Colon (tissue), 2 donors: ENCODE measurements around the gene RAB11FIP3.
"Not testable (repeated sequence)": the region's sequence is repeated elsewhere in the genome, so short reads cannot be mapped to it uniquely, and the experiment has no call there.

ENCODE experiments used
- FAIRE-seq: peaks from 2 replicates; lab custom pipeline; 2012; peaks lifted over from hg19 to GRCh38; lab: Jason Lieb, UNC
- donor health status: control.
- donor health status: control.

Gene RAB11FIP3

GRCh38 chr16:391885-392335 lies 33.5 kb upstream of the RAB11FIP3 start:
- FAIRE-seq = no peak

GRCh38 chr16:392450-393030 lies 32.9 kb upstream of the RAB11FIP3 start:
- no peak for FAIRE-seq

- FAIRE-seq = no peak
These were observed 29.2 kb upstream of the RAB11FIP3 start for GRCh38 chr16:396199-396598.

GRCh38 chr16:396605-397004 lies 28.8 kb upstream of the RAB11FIP3 start:
- no peak for FAIRE-seq

- FAIRE-seq = no peak
These were observed 28.3 kb upstream of the RAB11FIP3 start, which contains the start of gene NME4 for GRCh38 chr16:397135-397661. Gene NME4 (plus strand): TSS chr16:397199. CDS start chr16:397223, 24 bp downstream.

GRCh38 chr16:397736-398332 lies 27.6 kb upstream of the RAB11FIP3 start:
- FAIRE-seq = no peak

GRCh38 chr16:398561-399339 lies 26.7 kb upstream of the RAB11FIP3 start:
- no peak for FAIRE-seq

- FAIRE-seq = no peak
These were observed 26.0 kb upstream of the RAB11FIP3 start for GRCh38 chr16:399340-400019.

GRCh38 chr16:400061-400591 lies 25.3 kb upstream of the RAB11FIP3 start:
- no peak for FAIRE-seq

- FAIRE-seq = no peak
These were observed 23.7 kb upstream of the RAB11FIP3 start, which contains the start of gene DECR2 for GRCh38 chr16:401468-402348. Gene DECR2 (plus strand): TSS chr16:401885. CDS start chr16:401964, 79 bp downstream.

- no peak for FAIRE-seq
These were observed 20.4 kb upstream of the RAB11FIP3 start for GRCh38 chr16:404971-405486.

- FAIRE-seq = no peak
These were observed 19.6 kb upstream of the RAB11FIP3 start for GRCh38 chr16:405548-406506.

GRCh38 chr16:407253-407652 lies 18.2 kb upstream of the RAB11FIP3 start:
- FAIRE-seq = no peak

- no peak for FAIRE-seq
These were observed 14.8 kb upstream of the RAB11FIP3 start for GRCh38 chr16:410516-411178.

GRCh38 chr16:411576-412265 lies 13.7 kb upstream of the RAB11FIP3 start:
- FAIRE-seq = no peak

- no peak for FAIRE-seq
These were observed 10.9 kb upstream of the RAB11FIP3 start for GRCh38 chr16:414395-415169.

- FAIRE-seq = not testable (repeated sequence)
These were observed 10.3 kb upstream of the RAB11FIP3 start for GRCh38 chr16:415170-415498.

- FAIRE-seq = not testable (repeated sequence)
These were observed 3.3 kb upstream of the RAB11FIP3 start for GRCh38 chr16:422179-422578.
